ENCODE data around the gene PTK6.

PTK6 gene

GRCh38 chr20:63542031-63542559, 4.9 kb upstream of the PTK6 start:
- DNase-seq = no peak

- no peak for DNase-seq
These were observed 4.2 kb upstream of the PTK6 start for GRCh38 chr20:63541371-63541770.

GRCh38 chr20:63540417-63541186, 3.4 kb upstream of the PTK6 start:
- no peak for DNase-seq

- DNase-seq = no peak
These were observed 2.5 kb upstream of the PTK6 start for GRCh38 chr20:63539441-63540370.

- no peak for DNase-seq
These were observed 1.9 kb upstream of the PTK6 start for GRCh38 chr20:63539092-63539430.

GRCh38 chr20:63538204-63539091, 1.3 kb upstream of the PTK6 start:
- DNase-seq = peak; percentile 63

- peak; percentile 28 for DNase-seq
These were observed 488 bp upstream of the PTK6 start for GRCh38 chr20:63537525-63538203.

GRCh38 chr20:63536241-63536977, 767 bp downstream of the PTK6 start:
- no peak for DNase-seq

GRCh38 chr20:63534831-63535651, 2.1 kb downstream of the PTK6 start:
- DNase-seq = no peak

- no peak for DNase-seq
These were observed 2.7 kb downstream of the PTK6 start for GRCh38 chr20:63534427-63534830.

GRCh38 chr20:63533871-63534393, 3.2 kb downstream of the PTK6 start:
- no peak for DNase-seq

GRCh38 chr20:63533388-63533787, 3.8 kb downstream of the PTK6 start:
- no peak for DNase-seq

GRCh38 chr20:63532449-63532971, 4.7 kb downstream of the PTK6 start:
- DNase-seq = no peak

GRCh38 chr20:63531686-63532448, 5.3 kb downstream of the PTK6 start:
- DNase-seq = no peak

- DNase-seq = no peak
These were observed 6.4 kb downstream of the PTK6 start for GRCh38 chr20:63530788-63531160.

GRCh38 chr20:63529861-63530787, 7.1 kb downstream of the PTK6 start:
- no peak for DNase-seq

GRCh38 chr20:63529180-63529860, 7.9 kb downstream of the PTK6 start:
- no peak for DNase-seq

- DNase-seq = no peak
These were observed 10.0 kb downstream of the PTK6 start for GRCh38 chr20:63527184-63527583.

Measured in NCI-H2029 treated with DMSO at 0.1 percent for 48 hours (cell line).